PC-9 (cell line): ENCODE measurements around the gene TMEM63C. TPM values are rescaled to one million over a fixed set of nuclear protein-coding genes. Genes with fewer than 3 reads are reported as not detected.

Experiments
- BruUV-seq: library from RNA; stranded (reverse); fragments of 400-500 nt; replicated peaks from 2 replicates; lab custom pipeline; 2021; lab: Mats Ljungman, UMichigan
- CTCF ChIA-PET: fragments of 300-600 bp; sonication (Branson Sonifier 250); formaldehyde crosslinking; loops from one replicate; lab custom pipeline; 2022; ENCODE audit warnings: antibody characterized with exemption; lab: Charles Lee
- POLR2A ChIA-PET: fragments of 300-600 bp; sonication (Branson Sonifier 250); formaldehyde crosslinking; loops from one replicate; lab custom pipeline; 2022; ENCODE audit warnings: antibody characterized with exemption; ENCODE audit not compliant: unreplicated experiment; lab: Charles Lee
- DNase-seq, 2 experiments: peaks; one replicate each; pipeline versions ENCODE4 v3.0.0 to v3.0.0-alpha.2; 2015 to 2022; ENCODE audit warnings: mixed read lengths in 1 of 2
- H2AFZ ChIP-seq: fragments of 200-600 bp; sonication (generic); 2 replicates; pipeline ENCODE4 v1.8.1; 2017; ENCODE audit warnings: antibody characterized with exemption
- H3F3A ChIP-seq: fragments of 200-600 bp; sonication (generic); 2 replicates; pipeline ENCODE4 v1.8.1; 2017; ENCODE audit warnings: antibody characterized with exemption, mild to moderate bottlenecking, low read depth; ENCODE audit not compliant: insufficient read depth
- H3K27ac ChIP-seq: fragments of 200-600 bp; sonication (generic); 2 replicates; pipeline ENCODE4 v1.6.1; 2016; ENCODE audit warnings: mixed run types
- H3K27me3 ChIP-seq: fragments of 200-600 bp; sonication (generic); 2 replicates; pipeline ENCODE4 v1.6.1; 2016; ENCODE audit warnings: low read depth, mixed run types; ENCODE audit not compliant: insufficient read depth
- H3K36me3 ChIP-seq: fragments of 200-600 bp; sonication (generic); 2 replicates; pipeline ENCODE4 v1.6.1; 2016; ENCODE audit warnings: low read depth, mixed run types
- H3K4me1 ChIP-seq: fragments of 200-600 bp; sonication (generic); replicated peaks from 2 replicates; pipeline ENCODE4 v1.6.1; 2016; ENCODE audit warnings: mixed run types; ENCODE audit not compliant: insufficient read depth
- H3K4me2 ChIP-seq: fragments of 200-600 bp; sonication (generic); 2 replicates; pipeline ENCODE4 v1.6.1; 2017; ENCODE audit warnings: mixed run types
- H3K4me3 ChIP-seq: fragments of 200-600 bp; sonication (generic); 2 replicates; pipeline ENCODE4 v1.6.1; 2016; ENCODE audit warnings: mixed run types
- H3K79me2 ChIP-seq: fragments of 200-600 bp; sonication (generic); 2 replicates; pipeline ENCODE4 v1.6.1; 2017; ENCODE audit warnings: low read depth, mixed run types
- H3K9me2 ChIP-seq: fragments of 200-600 bp; sonication (generic); 2 replicates; pipeline ENCODE4 v1.8.1; 2017; ENCODE audit warnings: mild to moderate bottlenecking; ENCODE audit not compliant: insufficient read depth
- H3K9me3 ChIP-seq: fragments of 200-600 bp; sonication (generic); 2 replicates; pipeline ENCODE4 v1.8.1; 2016; ENCODE audit warnings: low read depth; ENCODE audit not compliant: insufficient read depth
- H4K20me1 ChIP-seq: fragments of 200-600 bp; sonication (generic); 2 replicates; pipeline ENCODE4 v1.8.1; 2017; ENCODE audit not compliant: insufficient read depth
- CTCF ChIP-seq: fragments of 200-600 bp; sonication (generic); conservative IDR thresholded peaks from 2 replicates; pipeline ENCODE4 v1.6.1; 2017; ENCODE audit warnings: mixed run types, antibody characterized with exemption, mild to moderate bottlenecking, moderate library complexity
- EZH2 ChIP-seq: fragments of 200-600 bp; sonication (generic); IDR thresholded peaks from 2 replicates; pipeline ENCODE4 v1.8.0; 2017; ENCODE audit warnings: antibody characterized with exemption, low read depth
- intact Hi-C: fragments of 100-400 bp; cut with micrococcal nuclease; formaldehyde crosslinking; loops from one replicate; pipeline ENCODE4 v1.10.0; 2022; ENCODE audit not compliant: unreplicated experiment
- total RNA-seq: library from RNA; stranded (reverse); gene quantifications from 2 replicates; pipeline ENCODE4 v1.2.3, GENCODE V29; 2021

The TMEM63C gene
- total RNA-seq, 1 experiment from 2014 or later = 2.2 TPM

GRCh38 chr14:77253333-77254190 is 72.0 kb downstream of the TMEM63C start:
- ChIA-PET CTCF (no interaction called here), POLR2A (no interaction called here)
- Histone ChIP-seq H3K9me2 (no peaks in the 10 kb centered on the region), H3K4me2 (no peak overlapping the region), H3K79me2 (no peaks in the 10 kb centered on the region), H3K36me3 (no peaks in the 10 kb centered on the region), H3F3A (no peaks in the 10 kb centered on the region), H3K9me3 (no peaks in the 10 kb centered on the region), H3K4me3 (no peak overlapping the region), H2AFZ (no peak overlapping the region), H3K4me1 (no peaks in the 10 kb centered on the region), H3K27ac (no peak overlapping the region), H4K20me1 (no peaks in the 10 kb centered on the region), H3K27me3 (peaks cover 100% of the 10 kb centered on the region)
- intact Hi-C loops = no loop called here
- no TSS peak for BruUV-seq
- no peak for DNase-seq
- no peak for TF ChIP-seq CTCF
- TF ChIP-seq EZH2 = no peak

- Histone ChIP-seq H3K4me2 (no peak overlapping the region), H3K9me2 (no peaks in the 10 kb centered on the region), H3K79me2 (no peaks in the 10 kb centered on the region), H3K27ac (no peak overlapping the region), H3K36me3 (no peaks in the 10 kb centered on the region), H4K20me1 (no peaks in the 10 kb centered on the region), H3K9me3 (no peaks in the 10 kb centered on the region), H3K27me3 (peaks cover 100% of the 10 kb centered on the region), H3K4me3 (no peak overlapping the region), H2AFZ (no peak overlapping the region), H3K4me1 (no peaks in the 10 kb centered on the region), H3F3A (no peaks in the 10 kb centered on the region)
- no peak for TF ChIP-seq CTCF
- no peak for TF ChIP-seq EZH2
- CTCF ChIA-PET = no interaction called here
- BruUV-seq = no TSS peak
- DNase-seq = no peak
- intact Hi-C loops = no loop called here
- POLR2A ChIA-PET = no interaction called here
Observed at GRCh38 chr14:77256694-77257093, 75.1 kb downstream of the TMEM63C start.

GRCh38 chr14:77257700-77258099 is 76.1 kb downstream of the TMEM63C start:
- TF ChIP-seq CTCF = no peak
- Histone ChIP-seq H3K4me2 (no peak overlapping the region), H3K9me3 (no peaks in the 10 kb centered on the region), H3F3A (no peaks in the 10 kb centered on the region), H3K36me3 (no peaks in the 10 kb centered on the region), H3K27ac (no peak overlapping the region), H3K9me2 (no peaks in the 10 kb centered on the region), H3K79me2 (no peaks in the 10 kb centered on the region), H3K27me3 (peaks cover 100% of the 10 kb centered on the region), H3K4me3 (no peak overlapping the region), H4K20me1 (no peaks in the 10 kb centered on the region), H3K4me1 (no peaks in the 10 kb centered on the region), H2AFZ (no peak overlapping the region)
- no peak for DNase-seq
- ChIA-PET CTCF (interaction anchor here (0.7 kb wide), 1 partner anchor 29 kb away, joined by 7 read pairs; no protein-coding TSS in a partner anchor), POLR2A (no interaction called here)
- intact Hi-C loops = no loop called here
- BruUV-seq = no TSS peak
